ENCODE measurements around the gene CIITA. TPM values are rescaled to one million over a fixed set of nuclear protein-coding genes. Genes with fewer than 3 reads are reported as not detected.

Gene CIITA
- total and polyA plus RNA-seq, 8 donors = 1.8 to 39.7 (median 5.4) TPM

GRCh38 chr16:10867199-10867598, 9.8 kb upstream of the CIITA start:
- peaks cover 0 to 44% (median 17%) of the 10 kb centered on the region in 3 donors for H3K4me1 ChIP-seq
- WGBS, 2 donors = 87 to 92% methylated on average over 6 of the region's 6 CpGs

GRCh38 chr16:10868104-10868595, 8.9 kb upstream of the CIITA start:
- Histone ChIP-seq H3K27me3 (no peaks in the 10 kb centered on the region), H3K9me3 (no peaks in the 10 kb centered on the region), H3K36me3 (no peaks in the 10 kb centered on the region), H3K4me3 (peak overlapping the region in 1 of 4 donors; percentile 26), H3K27ac (peak overlapping the region in 1 of 4 donors; percentile 56), H3K4me1 (peaks cover 3 to 43% (median 19%) of the 10 kb centered on the region in 3 donors)
- intact Hi-C loops (cut with DNase I) = no loop called here
- no peak for FAIRE-seq
- DNase-seq = peak in 1 of 6 donors; percentile 37
- TF ChIP-seq CTCF (IDR thresholded peaks at IDR 0.05) = no peak
- 65% methylated on average over 6 of the region's 6 CpGs for WGBS, 2 donors
- no peak for ATAC-seq

More at GRCh38 chr16:10867199-10867598, 9.8 kb upstream of the CIITA start:
- TF ChIP-seq CTCF (IDR thresholded peaks at IDR 0.05) = no peak
- FAIRE-seq (no peak), DNase-seq (no peak), ATAC-seq (no peak)
- Histone ChIP-seq H3K27me3 (no peaks in the 10 kb centered on the region), H3K27ac (no peak overlapping the region), H3K4me3 (no peak overlapping the region), H3K36me3 (no peaks in the 10 kb centered on the region), H3K9me3 (no peaks in the 10 kb centered on the region)
- intact Hi-C loops (cut with DNase I) = no loop called here

GRCh38 chr16:10868596-10869469, 8.2 kb upstream of the CIITA start:
- 32% methylated on average over 13 of the region's 13 CpGs for WGBS, 2 donors
- Histone ChIP-seq H3K4me1 (peaks cover 3 to 43% (median 19%) of the 10 kb centered on the region in 3 donors), H3K9me3 (no peaks in the 10 kb centered on the region), H3K27ac (peak overlapping the region in 2 of 4 donors; percentile 56 to 57), H3K36me3 (no peaks in the 10 kb centered on the region), H3K4me3 (peak overlapping the region in 1 of 4 donors; percentile 26), H3K27me3 (no peaks in the 10 kb centered on the region)
- intact Hi-C loops (cut with DNase I) = no loop called here
- no peak for TF ChIP-seq CTCF (IDR thresholded peaks at IDR 0.05)
- peak in 3 of 4 donors; percentile 14 to 36 (median 26) for ATAC-seq
- FAIRE-seq = no peak
- DNase-seq = peak in 3 of 6 donors; percentile 16 to 58 (median 58)

- no peaks in the 10 kb centered on the region for H3K36me3 ChIP-seq
- peak overlapping the region in 2 of 4 donors; percentile 70 to 81 for H3K27ac ChIP-seq
- DNase-seq = peak in 1 of 6 donors; percentile 18
- H3K4me1 ChIP-seq = peaks cover 3 to 43% (median 19%) of the 10 kb centered on the region in 3 donors
- no peaks in the 10 kb centered on the region for H3K9me3 ChIP-seq
- WGBS, 2 donors = 90 to 91% methylated on average over 5 of the region's 5 CpGs
- no peak for ATAC-seq
- H3K27me3 ChIP-seq = no peaks in the 10 kb centered on the region
- H3K4me3 ChIP-seq = no peak overlapping the region
- FAIRE-seq = no peak
- no peak for TF ChIP-seq CTCF (IDR thresholded peaks at IDR 0.05)
- intact Hi-C loops (cut with DNase I) = no loop called here
Measured at GRCh38 chr16:10870137-10870776, 6.7 kb upstream of the CIITA start.

All from pancreas (tissue), 10 donors.